Right renal pelvis (tissue), 4 donors: ENCODE data around the gene UST. TPM values are rescaled to one million over a fixed set of nuclear protein-coding genes. Genes with fewer than 3 reads are reported as not detected.

Source experiments
- DNase-seq, 4 donors: peaks; one replicate each; pipeline ENCODE4 v3.0.0-alpha.2; 2013; ENCODE audit warnings: low read depth in 4 of 4, low spot score in 3 of 4, missing footprints in 1 of 4
- polyA plus RNA-seq, 4 donors: library from polyadenylated mRNA; unstranded; fragments of 120-200 nt; gene quantifications; one replicate each; pipeline ENCODE4 v1.2.1, GENCODE V29; 2013; ENCODE audit not compliant: insufficient read length in 4 of 4

The UST gene
- polyA plus RNA-seq, 4 donors, result 10.6 to 13.2 (median 12.3) TPM

DNA sequence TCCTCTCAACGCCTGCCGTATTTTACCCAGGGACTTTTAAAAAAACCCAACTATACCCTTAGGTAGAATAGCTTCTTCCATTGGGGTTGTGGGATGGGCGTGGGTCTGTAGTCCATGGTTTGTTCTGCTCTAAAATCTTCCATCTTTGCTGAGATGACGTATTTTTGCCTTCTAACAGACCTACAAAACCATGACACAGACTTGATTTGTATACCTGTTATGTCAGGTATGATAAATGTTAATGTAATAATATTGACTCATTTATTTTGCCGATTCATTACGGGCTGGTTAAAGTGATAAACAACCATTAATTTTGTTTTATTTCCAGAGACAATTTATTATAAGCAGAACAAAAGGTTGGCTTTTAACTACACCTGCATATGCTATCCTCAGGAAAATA, 48.7 kb downstream of the UST start:
- no peak for DNase-seq

DNA sequence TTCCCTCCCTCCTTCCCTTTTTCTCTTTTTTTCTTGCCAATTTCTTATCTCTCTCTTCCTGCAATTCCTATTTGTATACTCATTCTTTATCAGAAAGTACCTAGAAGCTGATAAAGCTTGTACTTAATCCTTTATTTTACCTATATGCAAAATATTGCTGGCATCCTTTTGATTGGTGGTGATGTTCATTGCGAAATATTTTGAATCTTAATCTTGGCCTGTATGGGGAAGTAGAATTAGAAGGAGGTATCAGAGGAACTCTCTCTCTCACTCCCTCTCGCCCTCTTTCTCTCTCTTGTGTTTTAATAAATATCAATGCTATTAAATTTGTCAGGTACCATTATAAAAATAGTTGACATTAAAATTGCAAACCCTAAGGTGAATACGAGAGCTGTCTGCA, 52.8 kb downstream of the UST start:
- DNase-seq, result no peak

DNA sequence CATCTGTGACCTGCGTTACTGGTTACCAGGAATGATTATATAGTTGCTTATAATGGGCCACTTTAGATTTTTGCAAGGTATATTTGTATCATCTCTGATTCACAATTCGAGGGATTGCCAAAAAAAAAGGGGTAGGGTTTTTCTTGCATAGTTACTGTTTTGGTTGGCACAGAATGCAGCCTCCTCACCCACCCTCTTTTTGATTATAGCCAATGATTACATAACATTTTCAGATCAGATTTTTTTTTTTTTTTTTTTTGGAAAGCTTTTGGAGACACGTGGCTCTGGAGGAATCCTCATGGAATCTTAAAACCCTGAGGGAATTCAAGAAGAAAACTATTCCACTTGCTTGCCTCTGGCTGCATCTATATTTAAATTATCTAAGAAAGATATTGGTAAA, 53.7 kb downstream of the UST start:
- no peak for DNase-seq

DNA sequence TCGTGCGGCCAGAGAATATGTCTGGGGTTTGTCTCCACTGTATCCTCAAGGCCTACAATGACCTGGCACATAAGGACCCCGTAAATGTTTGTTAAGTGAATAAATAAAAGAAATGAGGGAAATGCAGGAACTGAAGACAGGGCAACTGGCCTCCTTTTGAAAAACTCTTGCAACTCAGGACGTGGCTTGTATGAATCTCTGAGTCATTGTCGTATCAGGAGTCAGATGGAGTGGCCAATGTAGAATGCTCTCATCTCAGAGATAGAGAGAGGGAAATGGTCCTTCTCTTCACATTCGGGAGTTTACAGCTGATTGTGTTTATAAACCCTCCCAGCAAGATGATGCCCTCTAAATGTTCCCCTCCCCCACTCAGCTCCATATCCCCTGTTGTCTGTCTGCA, 57.1 kb downstream of the UST start:
- DNase-seq, result no peak

DNA sequence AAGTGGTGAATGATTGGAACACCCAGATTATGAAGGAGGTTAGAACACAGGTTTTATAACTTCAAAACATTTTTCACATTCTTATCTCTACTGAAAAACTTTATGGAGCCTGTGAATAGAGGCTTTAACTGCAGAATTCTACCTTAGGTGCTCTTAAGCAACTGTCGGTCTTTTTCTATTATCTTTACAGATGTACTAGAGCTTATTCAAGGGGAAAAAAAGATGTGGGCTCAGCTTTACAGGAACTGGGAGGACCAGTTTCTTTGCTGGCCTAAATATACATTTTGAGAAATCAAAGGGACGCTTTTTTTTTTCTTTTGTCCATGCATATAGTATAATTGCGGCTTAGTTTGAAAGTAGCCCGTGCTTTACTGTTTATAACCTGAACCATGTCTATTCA, 58.9 kb downstream of the UST start:
- DNase-seq, result no peak

DNA sequence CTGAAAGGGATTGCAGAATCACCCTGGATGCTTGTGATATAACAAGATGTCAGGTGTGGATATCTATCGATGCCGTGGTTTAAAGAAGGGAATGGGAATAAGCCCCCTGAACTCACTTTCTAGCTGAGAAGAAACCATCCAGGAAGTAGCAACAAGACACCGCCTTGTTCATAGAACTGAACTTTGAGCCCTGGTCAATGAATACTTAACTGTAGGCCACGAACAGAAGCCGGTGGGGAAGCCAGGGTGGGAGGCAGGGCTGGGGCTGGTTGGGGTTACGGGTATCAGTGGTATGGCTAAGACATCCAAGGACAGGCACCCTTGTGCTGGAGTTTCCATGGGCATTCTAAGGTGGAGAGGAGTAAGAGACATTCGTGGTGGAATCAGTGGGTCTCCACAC, 61.0 kb downstream of the UST start:
- DNase-seq, result no peak

DNA sequence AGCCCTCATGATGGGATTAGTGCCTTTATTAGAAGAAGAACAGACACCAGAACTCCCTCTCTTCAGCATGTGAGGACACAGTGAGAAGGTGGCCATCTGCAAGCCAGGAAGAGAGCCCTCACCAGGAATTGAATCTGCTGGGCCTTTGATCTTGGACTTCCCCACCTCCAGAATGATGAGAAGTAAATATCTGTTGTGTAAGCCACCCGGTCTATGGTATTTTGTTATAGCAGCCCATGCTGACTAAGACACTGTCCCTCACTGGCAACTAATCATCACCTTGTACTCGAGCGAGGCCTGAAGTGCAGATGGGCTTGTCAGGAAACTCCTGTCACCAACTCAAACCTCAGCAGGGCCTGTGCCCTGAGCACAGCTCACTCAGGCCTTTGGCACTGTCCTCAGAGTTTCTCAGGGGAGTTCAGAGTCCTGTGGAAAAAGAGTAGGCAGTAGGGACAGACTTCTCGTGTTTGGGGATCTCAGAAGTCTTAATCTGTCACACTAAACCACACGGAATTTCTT, 62.0 kb downstream of the UST start:
- no peak for DNase-seq

DNA sequence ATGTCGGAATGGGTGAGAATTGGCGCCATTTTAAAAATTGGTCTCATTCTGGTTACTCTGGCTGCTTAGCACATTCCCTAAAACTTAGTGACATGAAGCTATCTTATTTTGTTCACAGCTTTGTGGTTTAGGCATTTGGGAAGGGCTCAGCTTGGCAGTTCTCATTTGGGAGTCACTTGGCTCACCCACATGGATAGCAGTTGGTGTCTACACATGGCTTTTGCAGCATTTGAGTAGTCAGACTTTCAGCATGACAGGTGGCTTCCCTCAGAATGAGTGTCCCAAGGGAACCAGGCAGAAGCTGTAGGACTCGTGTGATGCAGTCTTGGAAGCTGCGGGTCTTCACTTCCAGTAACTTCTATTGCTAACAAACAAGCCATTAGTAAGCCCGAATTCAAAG, 64.6 kb downstream of the UST start:
- no peak for DNase-seq

DNA sequence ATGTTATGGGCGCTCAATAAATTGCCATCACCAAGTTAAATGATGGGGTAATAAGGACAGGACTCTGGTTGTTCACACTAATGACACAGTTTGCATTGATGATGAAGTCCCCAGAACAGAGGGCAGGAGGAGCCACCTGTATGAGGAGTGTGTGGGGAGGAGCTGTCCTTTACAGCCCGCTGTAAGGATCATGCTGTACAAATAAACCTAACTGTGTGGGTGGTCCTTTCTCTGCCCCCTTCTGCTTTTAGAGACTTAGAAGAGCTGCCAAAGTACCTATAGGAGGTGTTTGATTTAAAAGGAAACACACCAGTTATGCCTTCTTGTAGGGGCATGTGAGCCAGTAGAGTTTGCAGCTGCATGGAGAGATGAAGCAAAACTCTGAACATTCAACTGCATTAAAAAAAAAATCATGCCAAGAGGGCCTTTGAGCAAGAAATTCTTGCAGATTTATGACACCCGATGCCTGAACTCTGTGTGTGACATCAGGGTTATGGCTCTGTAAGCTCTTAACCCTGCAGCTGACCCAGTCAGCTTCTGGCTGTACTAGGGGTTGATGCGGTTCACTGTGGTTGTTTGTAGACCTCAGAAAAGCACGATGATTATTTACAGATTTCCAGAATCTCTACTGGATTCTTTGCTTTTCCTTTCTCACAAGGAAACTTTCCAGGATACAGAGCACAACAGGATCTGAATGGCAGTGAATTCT, 67.4 kb downstream of the UST start:
- no peak for DNase-seq

DNA sequence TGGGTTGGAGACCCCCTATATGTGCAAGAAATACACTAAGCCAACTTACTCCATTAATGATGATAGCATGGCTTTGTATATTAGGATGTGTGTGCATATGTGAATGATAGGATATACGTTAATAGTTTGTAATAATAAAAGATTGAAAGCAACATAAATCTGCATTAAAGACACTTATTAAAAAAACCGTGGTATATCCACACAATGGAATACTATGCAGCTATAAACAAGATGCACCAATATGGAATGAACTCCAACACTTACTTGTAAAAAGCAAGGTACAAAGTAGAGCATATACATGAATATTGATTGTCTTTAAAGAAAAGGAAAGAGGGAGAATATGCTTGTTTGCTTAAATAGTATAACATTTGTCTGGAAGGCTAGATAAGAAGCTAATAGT, 68.0 kb downstream of the UST start:
- no peak for DNase-seq

DNA sequence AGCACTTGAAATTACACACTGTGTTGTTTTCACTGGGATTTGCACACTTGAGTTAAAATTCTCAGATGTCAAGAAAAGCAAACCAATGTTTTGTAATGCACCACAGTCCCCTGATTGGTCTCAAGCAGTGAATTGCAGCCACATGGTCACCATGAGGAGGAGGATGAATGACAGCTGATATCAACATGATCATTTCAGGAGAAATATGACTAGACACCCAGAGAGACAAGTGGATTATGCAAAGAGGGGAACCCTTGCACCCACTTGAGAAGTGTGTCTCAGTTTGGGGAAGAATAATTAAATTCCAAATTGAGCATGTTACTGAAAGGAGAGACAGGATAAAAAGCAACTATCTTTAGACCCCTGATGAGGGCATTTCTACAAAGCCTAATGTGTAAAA, 69.3 kb downstream of the UST start:
- DNase-seq, result no peak

DNA sequence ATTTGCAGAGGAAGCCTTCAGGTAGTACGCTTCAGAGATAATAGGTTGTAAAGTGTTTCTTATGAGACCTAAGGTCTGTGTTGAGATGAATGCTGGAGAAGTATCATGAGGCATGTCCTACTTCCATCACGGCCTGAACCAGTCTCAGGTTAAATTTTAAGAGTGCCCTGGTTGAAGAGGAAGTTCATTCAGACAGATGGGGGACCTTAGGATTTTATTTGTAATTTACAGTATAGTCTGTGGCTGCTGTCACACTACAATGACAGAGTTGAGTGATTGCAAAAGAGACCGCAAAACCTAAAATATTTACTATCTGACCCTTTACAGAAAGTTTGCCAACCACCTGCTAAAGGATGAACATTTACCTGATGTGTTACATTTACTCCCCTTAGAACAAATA, 70.9 kb downstream of the UST start:
- no peak for DNase-seq

DNA sequence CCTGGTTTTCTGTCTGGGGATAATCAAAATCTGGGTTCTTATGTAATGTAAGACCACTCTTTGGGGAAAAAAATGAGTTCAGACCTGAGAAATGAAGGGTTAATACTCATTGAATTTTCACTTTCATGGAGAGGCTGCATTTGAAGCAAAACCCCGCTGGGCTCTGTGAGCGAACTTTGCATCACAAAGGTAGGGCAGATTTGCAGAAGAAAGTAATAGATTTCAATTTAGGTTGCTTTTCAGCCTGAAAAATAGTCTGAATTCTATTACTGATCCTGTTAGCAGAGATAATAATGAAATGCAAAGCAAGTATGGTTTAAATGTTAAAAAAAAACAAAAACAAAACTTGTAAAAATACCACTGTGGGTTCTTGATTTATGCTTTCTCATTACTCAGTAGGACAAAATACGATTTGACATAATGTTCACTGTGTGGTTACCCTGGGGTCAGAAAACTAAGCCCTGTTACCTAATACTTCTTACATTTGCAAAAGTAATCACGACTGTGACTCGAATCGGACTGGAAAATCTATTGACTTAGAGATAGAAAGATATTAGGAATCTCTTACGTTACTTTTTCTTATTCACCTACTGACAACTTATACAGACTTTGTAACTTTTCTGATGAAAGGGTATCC, 72.2 kb downstream of the UST start:
- DNase-seq, result no peak

DNA sequence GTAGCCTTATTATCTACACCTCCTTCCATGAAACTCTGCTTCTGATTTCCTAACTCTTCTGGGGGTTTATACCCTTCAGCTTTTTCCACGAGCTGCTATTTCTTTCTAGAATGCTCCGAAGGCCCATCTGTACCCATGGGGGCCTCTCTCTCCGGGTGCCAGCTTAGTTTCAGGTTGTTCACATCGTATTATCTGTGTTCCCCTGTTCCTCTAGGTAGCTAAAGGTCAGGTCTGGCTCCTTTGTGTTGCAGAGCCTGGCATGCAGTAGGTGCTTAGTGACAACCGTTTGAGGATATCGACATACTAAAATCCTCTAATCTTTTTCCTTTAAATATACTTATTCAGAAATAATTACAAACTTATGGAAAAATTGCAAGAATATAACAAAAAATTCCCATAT, 73.0 kb downstream of the UST start:
- no peak for DNase-seq

DNA sequence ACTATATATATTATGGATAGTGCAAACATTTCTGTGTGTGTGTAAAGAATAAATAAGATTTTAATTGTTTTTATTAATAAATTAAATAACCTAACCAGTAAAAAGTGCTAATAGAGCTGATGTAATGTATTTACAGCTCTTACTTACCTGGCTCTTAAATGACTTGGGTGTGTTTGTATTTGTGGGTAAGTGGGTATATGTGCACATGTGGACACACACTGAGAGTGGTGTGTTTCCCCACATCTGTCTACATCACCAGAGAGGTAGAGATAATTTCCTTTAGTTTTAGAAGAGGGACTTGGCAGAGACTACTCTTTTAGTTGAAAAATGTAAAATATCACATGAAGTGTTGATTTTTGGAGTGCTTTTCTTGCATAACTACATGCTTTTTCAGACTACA, 76.0 kb downstream of the UST start:
- no peak for DNase-seq

DNA sequence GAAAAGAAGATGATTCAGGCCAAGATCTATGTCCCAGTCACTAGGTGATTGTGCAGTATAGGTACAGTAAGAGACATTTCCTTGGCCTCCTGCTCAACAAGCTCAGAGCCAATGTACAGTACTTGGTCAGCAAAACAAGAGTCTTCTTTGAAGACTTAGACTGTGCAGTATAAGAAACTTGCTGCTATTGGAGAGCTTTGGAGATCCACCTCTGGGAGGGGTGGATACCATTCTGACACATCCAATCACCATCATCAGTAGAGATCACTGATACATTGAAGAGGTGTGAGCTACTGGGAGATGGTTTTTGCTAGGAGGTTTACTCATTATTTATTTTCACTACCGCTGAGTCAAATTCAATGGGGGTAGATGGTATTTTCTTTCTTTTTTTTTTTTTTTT, 77.5 kb downstream of the UST start:
- DNase-seq, result no peak

DNA sequence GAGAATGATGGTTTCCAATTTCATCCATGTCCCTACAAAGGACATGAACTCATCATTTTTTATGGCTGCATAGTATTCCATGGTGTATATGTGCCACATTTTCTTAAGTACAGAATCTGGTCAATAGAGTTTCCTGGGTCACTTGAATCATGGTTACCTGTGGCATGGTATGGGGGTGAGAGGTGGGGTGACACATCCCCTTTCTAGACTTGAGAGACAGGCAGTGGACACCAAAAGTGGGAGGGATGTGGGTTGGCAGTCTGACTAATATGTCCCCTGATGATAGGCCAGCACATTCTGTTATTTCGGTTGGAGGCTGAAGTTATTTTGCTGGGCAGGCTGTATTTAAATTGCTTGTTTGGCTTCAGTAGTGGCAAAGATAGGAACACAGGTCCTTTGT, 78.1 kb downstream of the UST start:
- DNase-seq, result no peak

DNA sequence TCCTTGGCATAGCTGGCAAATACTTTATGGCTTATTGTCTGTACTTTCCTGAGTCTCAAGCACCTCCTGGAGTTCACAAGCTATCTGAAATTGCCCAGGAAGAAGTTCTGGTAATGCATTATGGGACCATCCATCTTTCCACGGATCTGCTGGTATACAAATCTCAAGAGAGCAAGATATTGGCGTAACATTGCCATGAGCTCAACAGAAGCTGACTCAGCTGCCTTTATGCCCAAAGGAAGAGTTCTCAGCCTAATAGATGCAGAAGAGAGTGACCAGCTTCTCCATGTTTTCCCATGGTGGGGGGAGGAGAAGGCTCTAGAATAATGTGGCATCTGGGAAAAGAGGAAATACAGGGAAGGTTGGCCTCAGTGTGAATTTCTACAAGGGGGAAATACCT, 78.7 kb downstream of the UST start:
- no peak for DNase-seq

DNA sequence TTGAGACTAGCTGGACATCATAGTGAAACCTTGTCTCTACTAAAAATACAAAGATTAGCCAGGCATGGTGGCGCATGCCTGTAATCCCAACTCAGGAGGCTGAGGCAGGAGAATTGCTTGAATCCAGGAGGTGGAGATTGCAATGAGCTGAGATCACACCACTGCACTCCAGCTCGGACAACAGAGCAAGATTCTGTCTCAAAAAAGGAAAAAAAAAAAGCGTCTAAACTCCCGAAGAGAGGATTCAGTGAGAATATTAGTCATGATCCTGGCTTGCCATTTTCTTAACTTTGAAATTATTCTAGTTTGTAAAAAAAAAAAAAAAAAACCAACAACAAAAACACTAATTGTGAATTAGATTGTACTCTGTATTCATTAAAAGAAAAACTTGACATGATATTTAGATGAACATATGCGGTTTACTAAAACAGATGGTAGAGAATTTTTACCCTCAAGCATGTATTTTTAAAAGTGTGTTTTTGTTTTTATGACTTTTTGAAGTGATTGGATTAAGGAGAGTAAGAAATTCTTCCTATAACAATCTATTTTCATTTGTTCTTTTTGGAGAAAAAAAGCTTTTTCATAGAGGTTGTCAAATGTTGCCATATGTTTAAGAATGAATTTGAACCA, 80.7 kb downstream of the UST start:
- no peak for DNase-seq

DNA sequence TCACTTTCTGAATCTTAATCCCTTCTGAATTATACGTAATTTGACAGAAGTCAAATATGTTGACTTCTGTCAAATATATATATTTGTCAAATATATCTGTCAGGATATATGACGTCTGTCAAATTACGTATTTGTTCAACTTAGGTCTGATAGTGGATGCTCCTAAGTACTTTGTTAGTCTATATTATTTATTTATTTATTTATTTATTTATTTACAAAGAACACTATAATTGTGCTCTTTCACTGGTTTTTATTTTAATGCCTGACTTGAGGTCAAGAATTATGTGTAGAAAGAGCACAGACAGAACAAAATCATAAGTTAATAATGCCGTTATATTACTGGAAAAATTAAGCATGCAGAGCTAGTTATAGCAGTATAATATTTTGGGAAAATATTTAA, 81.2 kb downstream of the UST start:
- DNase-seq, result no peak

DNA sequence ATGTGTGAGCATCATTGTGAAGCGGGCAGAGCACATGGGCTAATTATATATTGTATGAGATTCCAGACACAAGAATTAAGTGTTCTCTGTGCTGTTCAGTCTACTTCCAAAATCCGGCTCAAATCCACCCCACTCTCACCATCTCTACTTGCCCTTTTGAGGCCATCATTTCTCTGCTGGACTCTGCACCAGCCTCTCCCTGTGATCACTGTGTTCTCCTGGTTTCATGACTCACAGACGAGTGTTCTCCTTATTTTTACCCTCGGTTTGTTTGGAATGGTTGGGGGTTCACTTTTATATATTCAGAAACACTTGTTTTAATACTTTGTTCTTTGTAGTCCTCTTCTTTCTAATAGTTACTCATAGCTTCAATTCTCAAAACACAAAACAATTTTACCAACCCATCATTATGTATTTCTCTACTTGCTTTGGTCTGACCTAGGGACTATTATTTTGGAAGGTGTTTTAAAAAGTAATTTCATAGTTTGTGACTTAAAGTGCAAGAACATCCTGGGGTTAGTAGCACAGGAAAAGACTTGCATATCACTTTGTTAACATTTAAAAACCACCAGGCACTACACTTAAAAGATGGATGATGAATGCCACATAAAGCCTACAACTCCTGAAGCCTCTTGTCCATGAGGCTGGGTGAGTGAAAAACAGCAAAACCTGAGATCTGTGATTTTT, 82.7 kb downstream of the UST start:
- DNase-seq, result no peak

DNA sequence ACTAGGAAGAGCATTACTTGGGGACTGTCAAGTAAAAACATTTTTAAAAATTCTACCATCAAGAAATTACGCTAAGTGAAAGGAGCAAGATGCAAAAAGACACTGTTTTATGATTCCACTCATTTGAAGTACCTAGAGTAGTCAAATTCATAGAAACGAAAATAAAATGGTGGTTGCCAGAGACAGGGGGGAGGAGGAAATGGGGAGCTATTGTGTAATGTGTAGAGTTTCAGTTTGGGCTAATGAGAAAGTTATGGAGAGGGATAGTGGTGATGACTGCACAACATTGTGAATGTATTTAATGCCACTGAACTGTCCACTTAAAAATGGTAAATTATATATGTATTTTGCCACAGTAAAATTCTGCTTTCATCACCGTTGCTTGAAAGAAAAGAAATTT, 83.8 kb downstream of the UST start:
- no peak for DNase-seq
